ENCODE results near the gene VCX3B. TPM values are rescaled to one million over a fixed set of nuclear protein-coding genes. Genes with fewer than 3 reads are reported as not detected.
"Not testable (repeated sequence)": the region's sequence is repeated elsewhere in the genome, so short reads cannot be mapped to it uniquely, and the experiment has no call there.

Gene VCX3B
- total RNA-seq, result not detected
- long read RNA-seq, donor 1, partial matches to known transcripts, result 0 of 1 reads
- long read RNA-seq, donor 1, other reads (novel, unspliced or antisense), result 1 of 1 reads
- long read RNA-seq, donor 2, result 0 reads

DNA sequence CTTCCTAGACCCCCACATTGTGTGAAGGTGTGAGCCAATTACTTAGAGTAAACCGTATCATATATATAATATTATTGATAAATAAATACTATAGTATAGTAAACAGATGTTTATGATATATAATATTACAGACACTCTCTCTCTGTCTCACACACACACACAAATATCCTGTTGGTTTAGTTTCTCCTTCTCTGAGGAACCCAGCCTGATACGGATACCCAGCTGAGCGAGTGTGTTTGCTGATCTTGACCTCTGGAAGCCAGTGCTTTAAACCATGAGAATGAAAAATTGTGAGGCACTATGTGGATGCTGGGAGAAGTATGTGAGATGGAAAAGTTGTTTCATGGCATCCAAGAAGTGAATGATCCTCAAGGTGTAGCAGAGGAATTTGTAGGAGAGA is at the start of gene VCX3B:
VCX3B (plus strand) TSS at position 301 of the 400 bp plus-strand sequence. CDS start 621 bp downstream, outside the sequence.
- DNase-seq (ENCODE audit: low spot score); intact Hi-C loops (cut with DNase I): not testable (repeated sequence)

DNA sequence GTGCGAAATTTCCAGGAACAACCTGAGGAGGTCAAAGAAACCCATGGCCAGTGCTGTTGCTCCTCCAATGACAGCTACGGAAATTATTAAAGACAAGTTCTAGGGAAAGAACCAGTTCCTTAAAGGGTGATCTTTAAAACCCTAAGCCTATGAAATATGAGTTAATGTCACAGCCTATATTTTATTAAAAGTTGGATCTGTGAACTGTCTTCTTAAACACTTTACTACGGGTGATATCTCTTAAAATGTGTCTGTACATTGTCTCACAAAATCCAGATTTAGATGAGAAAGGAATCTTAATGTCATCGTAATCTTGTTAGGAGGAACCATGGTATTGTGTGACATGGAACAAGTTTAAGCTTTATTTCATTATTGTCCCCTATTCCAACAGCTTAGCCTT is 46.3 kb upstream of the VCX3B start:
- DNase-seq (ENCODE audit: low spot score), result no peak
- intact Hi-C loops (cut with DNase I), result no loop called here

DNA sequence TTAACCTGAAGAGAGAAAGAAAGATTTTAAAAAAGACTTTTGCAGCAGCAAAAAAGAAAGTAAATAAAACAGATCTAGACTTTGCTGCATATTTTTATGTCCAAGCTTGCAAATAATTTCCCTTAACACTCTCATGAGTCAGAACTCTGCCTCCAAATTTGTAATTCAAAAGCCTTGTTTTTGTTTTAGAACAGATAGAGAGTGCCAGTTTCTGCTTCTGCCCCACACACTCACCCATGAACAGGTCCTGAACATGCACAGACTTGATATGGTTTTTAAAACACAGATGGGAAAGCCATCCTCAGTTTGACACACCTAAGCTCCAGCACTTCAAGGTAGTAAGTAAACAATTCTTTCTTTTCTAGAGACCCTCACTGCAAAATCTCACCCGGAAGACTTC is 39.7 kb upstream of the VCX3B start:
- intact Hi-C loops (cut with DNase I), result no loop called here
- DNase-seq (ENCODE audit: low spot score), result no peak

DNA sequence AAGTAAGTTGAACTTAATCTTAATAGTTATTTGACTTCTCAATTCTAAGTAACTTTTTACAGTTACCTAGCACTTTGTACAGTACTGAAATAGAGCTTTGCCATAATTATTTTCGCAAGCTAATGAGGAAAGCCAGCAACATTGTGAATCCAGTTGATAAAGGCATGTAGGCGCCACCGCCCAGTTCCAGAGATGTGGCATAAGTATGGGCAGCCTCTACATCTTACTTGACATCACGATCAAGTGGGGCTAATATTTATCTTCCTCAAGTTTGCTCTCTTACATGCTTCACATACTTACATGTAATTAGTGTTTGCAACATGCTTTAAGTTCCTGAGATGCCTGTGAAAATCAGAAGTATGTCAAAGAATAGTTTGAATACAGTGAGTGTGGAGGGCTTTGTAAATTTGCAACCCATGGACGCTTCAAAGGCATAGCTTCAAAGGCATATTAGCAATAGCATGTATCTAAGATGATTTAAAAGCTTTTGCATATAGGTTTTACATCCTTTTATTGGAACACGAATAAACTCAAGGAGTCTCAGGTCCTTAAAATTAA is 34.9 kb upstream of the VCX3B start:
- intact Hi-C loops (cut with DNase I), result no loop called here
- no peak for DNase-seq (ENCODE audit: low spot score)

DNA sequence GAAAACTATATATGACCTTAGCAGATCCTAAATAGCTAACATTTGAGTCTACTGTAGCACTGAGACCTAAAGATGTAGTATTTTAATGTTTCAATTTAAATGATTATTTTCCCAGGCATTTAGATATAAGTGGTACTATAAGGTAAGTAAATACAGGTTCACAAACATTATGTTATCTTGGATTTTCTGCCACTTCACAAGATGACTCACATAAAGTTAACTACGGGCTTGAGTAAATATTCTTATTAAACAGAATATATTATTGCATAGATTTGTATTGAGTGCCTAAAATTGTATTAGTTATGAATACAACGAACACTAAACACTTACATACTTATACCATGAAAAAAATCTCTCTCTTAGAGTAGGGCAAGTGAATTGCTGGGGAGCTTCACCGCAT is 34.2 kb upstream of the VCX3B start:
- intact Hi-C loops (cut with DNase I), result no loop called here
- no peak for DNase-seq (ENCODE audit: low spot score)

DNA sequence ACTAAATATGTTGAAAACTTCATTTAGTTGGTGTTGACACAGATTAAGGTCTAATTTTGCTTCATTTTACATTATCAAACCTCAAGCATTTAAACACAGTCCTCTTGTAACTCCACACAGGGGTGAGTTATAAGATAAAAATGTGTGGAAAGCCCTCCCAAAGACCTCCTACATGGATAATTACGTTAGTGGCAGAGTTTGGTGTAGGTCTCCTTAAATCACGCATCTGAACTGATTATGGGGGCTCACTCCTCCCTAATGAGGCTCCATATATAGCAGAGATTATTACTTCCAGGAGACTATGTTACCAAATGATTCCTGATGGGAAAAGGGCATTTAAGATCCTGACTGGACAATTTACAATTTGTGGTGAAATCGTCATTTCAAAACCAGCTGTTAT is 32.2 kb upstream of the VCX3B start:
- intact Hi-C loops (cut with DNase I), result no loop called here
- no peak for DNase-seq (ENCODE audit: low spot score)

DNA sequence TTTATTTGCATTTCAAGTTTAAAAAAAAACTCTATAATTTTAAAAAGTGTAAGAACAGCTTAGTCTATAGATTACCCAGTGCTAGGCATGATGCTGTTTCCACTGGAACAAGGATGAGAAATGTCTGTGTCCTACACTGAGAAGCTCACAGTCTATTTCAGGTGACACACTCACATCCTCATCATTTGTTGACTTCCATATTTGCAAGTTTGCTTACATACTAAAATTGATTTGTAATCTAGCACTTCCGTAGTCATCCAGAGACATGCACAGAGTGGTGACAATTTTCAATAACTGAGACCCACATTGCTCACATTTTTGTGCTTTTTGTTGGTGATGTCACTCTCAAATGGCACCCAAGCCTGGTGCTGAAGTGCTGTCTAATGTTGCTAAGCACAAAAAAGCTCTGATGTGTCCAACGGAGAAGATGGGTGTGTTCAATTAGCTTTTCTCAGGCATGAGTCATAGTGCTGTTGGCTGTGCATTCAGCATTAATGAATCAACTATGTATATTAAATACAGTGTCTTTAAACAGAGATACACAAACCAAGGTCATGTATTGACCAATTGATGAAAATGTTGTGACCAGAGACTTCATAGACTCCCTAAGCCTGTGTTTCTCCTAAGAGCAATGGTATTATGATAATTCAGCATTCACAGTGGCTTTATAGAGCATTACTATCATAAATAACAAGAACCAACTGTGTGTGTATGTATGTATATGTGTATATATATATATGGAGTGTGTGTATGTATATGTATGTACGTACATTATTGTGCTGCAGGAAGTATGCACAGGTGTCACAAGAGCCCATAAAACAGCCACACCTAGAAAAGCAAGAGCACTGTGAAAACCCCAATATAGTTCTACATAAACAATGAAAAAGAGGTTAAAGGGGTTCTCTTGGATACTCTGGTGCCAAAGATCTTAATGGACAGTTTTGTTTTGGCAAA is 31.2 kb upstream of the VCX3B start:
- intact Hi-C loops (cut with DNase I), result no loop called here

DNA sequence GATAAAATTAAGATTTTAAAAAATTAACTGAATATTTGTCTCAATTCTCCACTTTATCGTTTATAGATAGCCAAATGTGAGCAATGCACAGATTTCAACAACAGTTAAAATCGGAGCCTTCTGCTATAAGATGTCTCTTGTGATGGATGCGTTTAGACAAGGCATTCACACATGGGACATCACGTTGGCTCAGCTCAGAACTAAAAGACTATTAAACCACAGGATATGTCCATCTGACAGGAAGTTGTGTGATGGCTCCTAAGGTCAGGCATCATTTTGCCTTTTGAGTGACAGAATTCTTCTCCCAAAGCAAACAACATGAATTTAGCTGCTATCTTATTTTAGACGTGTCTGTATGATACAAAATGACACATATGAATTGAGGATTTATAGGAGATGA is 17.3 kb upstream of the VCX3B start:
- no peak for DNase-seq (ENCODE audit: low spot score)
- intact Hi-C loops (cut with DNase I), result loop anchor here in 1 of 2 donors (2.0 kb wide), 1 partner anchor 33 kb away; no protein-coding TSS in a partner anchor

More for the DNA sequence above, 31.2 kb upstream of the VCX3B start:
- no peak for DNase-seq (ENCODE audit: low spot score)

DNA sequence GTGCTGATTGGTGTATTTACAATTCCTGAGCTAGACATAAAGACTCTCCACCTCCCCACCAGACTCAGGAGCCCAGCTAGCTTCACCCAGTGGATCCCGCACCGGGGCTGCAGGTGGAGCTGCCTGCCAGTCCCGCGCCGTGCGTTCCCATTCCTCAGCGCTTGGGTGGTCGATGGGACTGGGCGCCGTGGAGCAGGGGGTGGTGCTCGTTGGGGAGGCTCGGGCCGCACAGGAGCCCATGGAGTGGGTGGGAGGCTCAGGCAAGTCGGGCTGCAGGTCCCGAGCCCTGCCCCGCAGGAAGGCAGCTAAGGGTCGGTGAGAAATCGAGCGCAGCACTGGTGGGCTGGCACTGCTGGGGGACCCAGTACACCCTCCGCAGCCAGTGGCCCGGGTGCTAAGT is 12.3 kb upstream of the VCX3B start:
- intact Hi-C loops (cut with DNase I); DNase-seq (ENCODE audit: low spot score): not testable (repeated sequence)

DNA sequence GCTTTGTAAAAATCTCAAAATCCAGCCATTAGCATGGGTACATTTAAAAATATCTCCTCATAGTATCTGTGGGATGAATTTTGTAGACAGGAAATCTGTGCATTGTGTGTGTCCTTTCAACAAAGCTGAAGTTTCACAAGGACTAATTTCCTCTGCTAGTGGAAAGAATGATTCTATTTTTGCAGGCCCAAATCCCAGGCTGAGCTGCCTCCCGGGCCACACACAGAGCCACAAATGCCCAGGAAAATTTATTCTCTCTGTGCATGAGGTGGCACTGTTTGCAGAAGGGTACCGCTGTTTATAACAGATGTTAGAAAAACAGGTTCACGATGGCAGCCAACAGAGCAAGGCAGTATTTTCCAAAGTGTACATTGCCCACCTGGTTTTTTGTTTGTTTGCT is 11.0 kb upstream of the VCX3B start:
- DNase-seq (ENCODE audit: low spot score), result no peak
- intact Hi-C loops (cut with DNase I), result no loop called here

DNA sequence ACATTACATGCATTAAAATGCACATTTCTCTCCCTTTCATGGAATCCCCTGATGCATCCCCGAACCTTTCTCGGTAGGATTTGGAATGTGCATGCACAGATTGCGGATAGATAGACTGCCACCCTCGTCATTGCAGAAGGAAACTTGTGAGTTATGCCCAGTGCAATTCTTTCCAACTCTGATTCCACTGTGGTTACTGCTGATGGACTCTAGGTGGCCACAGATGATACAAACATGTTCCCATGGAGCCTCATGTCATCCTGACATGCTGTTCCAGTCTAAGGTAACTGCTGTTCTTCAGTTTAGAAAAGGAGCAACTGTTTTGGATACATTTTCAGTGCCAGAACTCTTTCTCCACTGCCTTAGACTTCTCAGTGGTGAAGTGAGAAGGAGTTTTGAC is 9.1 kb upstream of the VCX3B start:
- DNase-seq (ENCODE audit: low spot score), result no peak
- intact Hi-C loops (cut with DNase I), result no loop called here

DNA sequence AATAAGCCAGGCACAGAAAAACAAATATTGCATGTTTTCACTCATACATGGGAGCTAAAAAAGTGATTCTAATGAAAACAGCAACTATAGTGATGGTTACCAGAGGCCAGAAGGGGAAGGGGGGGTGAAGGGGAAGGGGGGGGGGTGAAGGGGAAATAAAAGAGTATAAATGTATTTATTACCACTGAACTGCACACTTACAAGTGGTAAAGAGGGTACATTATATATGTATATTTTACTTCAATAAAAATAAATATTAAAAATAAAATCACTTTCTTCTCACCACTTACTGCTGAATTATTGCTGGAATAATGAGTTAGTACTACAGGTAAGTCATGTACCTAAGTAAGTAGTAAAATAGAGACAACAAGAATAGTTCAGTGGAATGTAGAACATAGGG is 2.1 kb upstream of the VCX3B start:
- no peak for DNase-seq (ENCODE audit: low spot score)
- intact Hi-C loops (cut with DNase I), result no loop called here

DNA sequence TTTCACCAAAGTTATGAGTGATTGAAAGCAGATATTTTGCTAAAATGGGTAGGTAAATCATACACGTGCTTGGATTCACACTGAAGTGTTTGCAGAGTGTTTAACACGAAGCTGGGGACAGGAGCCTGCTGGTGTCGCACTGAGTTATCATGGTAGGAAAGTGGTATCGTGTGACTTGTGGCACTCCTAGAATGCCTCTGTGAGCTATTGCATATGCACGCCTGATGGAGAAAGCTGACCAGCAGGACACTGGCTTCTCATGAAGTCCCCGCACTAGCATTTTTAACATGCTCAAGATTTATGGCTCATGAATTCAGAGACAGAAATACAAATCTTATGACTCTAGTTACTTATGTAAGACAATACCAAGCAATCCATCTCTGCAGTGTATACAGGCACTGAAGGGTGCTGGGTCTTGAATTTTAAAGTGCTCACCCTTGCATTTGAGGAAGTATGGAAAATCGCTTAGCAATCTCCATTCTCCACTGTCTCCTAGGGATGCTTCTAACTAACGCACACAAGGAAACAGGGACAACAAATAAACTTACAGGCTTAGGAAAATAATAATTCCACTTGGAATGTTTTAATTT is 19.8 kb downstream of the VCX3B start:
- intact Hi-C loops (cut with DNase I), result no loop called here
- no peak for DNase-seq (ENCODE audit: low spot score)

DNA sequence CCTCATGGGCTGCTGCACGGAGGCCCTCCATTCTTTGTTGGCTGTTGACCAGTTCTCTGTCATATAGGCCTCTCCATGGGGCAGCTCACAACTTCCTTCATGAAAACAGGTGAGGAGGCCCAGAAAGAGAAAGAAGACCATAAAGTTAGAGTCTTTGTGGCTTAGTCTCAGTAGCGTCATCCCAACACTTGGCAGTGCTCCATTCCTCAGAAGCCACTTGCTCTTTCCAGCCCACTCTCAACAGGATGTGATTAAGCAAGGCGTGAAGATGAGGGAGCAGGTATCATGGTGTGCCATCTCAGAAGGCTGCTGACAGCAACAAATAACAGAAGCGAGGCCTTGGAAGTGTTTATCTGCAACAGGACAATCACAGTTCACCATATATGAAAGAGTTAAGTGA is 30.4 kb downstream of the VCX3B start:
- intact Hi-C loops (cut with DNase I); DNase-seq (ENCODE audit: low spot score): not testable (repeated sequence)

DNA sequence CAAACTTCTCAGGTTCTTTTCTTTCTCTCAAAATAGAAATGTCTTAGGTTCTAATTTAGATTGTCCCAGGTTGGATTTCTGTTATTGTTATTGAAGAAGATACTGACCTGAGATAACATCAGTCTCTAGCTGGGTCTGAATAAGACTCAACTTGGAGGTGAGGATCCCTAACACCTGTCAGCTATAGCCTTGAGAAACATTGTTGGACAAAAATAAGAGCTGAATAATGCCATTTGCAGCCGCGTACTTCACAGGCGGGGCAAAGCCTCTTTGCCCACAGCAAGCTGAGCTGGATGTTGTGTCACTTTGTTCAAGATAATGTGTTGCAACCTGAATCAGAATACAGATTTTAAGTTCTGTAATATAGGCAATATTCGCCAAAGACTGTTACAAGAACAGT is 35.6 kb downstream of the VCX3B start:
- intact Hi-C loops (cut with DNase I), result no loop called here
- no peak for DNase-seq (ENCODE audit: low spot score)

DNA sequence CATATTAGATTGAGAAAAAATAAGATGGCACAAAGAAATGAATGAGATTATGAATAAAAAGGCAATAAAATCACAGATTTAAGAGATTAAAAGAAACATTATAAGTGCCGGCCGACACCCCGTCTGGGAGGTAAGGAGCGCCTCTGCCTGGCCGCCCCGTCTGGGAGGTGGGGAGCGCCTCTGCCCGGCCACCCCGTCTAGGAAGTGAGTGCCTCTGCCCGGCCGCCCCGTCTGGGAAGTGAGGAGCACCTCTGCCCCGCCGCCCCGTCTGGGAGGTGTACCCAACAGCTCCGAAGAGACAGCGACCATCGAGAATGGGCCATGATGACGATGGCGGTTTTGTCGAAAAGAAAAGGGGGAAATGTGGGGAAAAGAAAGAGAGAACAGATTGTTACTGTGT is 37.5 kb downstream of the VCX3B start:
- intact Hi-C loops (cut with DNase I); DNase-seq (ENCODE audit: low spot score): not testable (repeated sequence)

DNA sequence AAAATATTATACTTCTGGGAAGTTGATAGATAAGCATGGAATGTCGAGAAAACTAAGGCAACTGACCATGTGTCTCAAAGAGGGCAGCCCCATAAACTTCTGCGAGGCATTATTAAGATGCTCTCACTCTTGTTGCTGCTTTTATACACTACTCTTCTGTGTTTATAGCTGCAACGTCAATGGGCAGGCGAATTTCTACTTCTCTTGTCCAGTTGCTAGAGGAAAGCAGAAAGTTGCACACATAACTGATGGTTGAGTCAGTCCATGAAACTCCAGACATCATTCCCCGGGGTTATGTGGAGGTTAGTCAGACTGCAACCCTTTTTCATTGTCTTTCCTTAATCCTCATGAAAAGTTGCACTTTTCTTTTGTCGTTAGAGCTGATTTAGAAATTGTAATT is 39.8 kb downstream of the VCX3B start:
- DNase-seq (ENCODE audit: low spot score), result no peak
- intact Hi-C loops (cut with DNase I), result no loop called here

Measured in posterior vena cava (tissue), 2 donors.